NCI-H2227 (cell line): Measurements from ENCODE around the gene TMEM42.

ENCODE experiments used
- DNase-seq: peaks from one replicate; lab custom pipeline; 2025; ENCODE audit not compliant: unreplicated experiment; lab: John Stamatoyannopoulos, UW

The TMEM42 gene

GRCh38 chr3:44870375-44871061, 8.8 kb downstream of the TMEM42 start:
- no peak for DNase-seq

- no peak for DNase-seq
These were observed 12.6 kb downstream of the TMEM42 start, which contains the start of gene TGM4 for GRCh38 chr3:44874308-44874707. Gene TGM4 (plus strand): TSS chr3:44874608. CDS start chr3:44874679, 71 bp downstream.

- DNase-seq, result no peak
These were observed 13.9 kb downstream of the TMEM42 start for GRCh38 chr3:44875596-44875995.

GRCh38 chr3:44877333-44877732, 15.6 kb downstream of the TMEM42 start:
- DNase-seq, result no peak

GRCh38 chr3:44880284-44880683, 18.6 kb downstream of the TMEM42 start:
- DNase-seq, result no peak

GRCh38 chr3:44883213-44883955, 21.7 kb downstream of the TMEM42 start:
- DNase-seq, result no peak

GRCh38 chr3:44883999-44884431, 22.3 kb downstream of the TMEM42 start:
- DNase-seq, result no peak

GRCh38 chr3:44885618-44886017, 23.9 kb downstream of the TMEM42 start:
- no peak for DNase-seq

GRCh38 chr3:44886561-44886960, 24.8 kb downstream of the TMEM42 start:
- DNase-seq, result no peak

- no peak for DNase-seq
These were observed 25.4 kb downstream of the TMEM42 start for GRCh38 chr3:44887101-44887500.

GRCh38 chr3:44890258-44890657, 28.5 kb downstream of the TMEM42 start:
- no peak for DNase-seq

GRCh38 chr3:44890852-44891251, 29.1 kb downstream of the TMEM42 start:
- DNase-seq, result no peak

- no peak for DNase-seq
These were observed 31.0 kb downstream of the TMEM42 start for GRCh38 chr3:44892689-44893088.

- no peak for DNase-seq
These were observed 31.4 kb downstream of the TMEM42 start for GRCh38 chr3:44893097-44893496.

- DNase-seq, result no peak
These were observed 32.8 kb downstream of the TMEM42 start for GRCh38 chr3:44894485-44894884.

GRCh38 chr3:44896440-44896839, 34.7 kb downstream of the TMEM42 start:
- DNase-seq, result no peak

- DNase-seq, result no peak
These were observed 38.1 kb downstream of the TMEM42 start for GRCh38 chr3:44899683-44900367.

GRCh38 chr3:44902628-44903027, 40.9 kb downstream of the TMEM42 start:
- DNase-seq, result no peak

- no peak for DNase-seq
These were observed 41.6 kb downstream of the TMEM42 start for GRCh38 chr3:44903314-44903713.

GRCh38 chr3:44903751-44904150, 42.0 kb downstream of the TMEM42 start:
- DNase-seq, result no peak

GRCh38 chr3:44905446-44906157, 43.9 kb downstream of the TMEM42 start:
- DNase-seq, result no peak
